ENCODE data around the gene SEMA3C. TPM values are rescaled to one million over a fixed set of nuclear protein-coding genes. Genes with fewer than 3 reads are reported as not detected.

SEMA3C gene
- total RNA-seq, 1 experiment from 2014 or later: 13.3 TPM

DNA sequence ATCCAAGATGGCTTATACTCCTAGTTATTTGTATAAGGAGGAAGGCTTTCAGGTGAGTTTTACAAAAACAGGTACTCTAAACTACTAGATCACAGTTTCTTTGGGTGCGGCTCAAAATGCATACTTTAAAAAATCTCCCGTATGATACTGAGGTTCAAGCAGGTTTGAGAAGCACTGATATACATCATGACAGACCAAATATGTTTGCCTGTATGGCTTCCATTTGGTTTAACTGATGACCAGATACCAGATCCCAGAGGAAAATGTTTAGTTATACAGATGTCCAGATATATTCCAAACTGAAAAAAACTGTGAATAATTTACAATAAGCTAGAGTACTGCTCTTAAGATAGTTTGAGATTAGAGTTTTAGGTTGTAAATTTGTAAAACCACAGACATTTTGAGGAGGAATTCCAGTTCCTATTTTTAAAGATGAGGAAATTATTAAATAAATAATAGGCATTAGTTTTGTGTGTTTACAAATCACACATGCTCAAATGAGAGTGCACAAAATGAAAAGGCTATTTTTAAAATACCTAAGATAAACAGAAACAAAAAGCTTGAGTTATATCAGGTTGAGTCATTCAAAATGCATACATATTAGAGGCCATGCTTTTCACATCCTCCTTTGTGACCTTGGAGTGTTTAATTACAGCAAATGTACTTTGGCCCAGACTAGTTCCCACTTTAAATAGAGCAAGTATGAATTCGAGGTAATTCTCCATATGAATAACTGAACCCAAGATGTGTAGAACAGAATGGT lies 60.5 kb downstream of the SEMA3C start:
- H3K4me3 ChIP-seq (ENCODE audit: low read depth, low read length, poor library complexity, severe bottlenecking): no peak overlapping the region
- BruUV-seq (replicated peaks): no TSS peak
- H3K9me3 ChIP-seq (ENCODE audit: low read depth, low read length, poor library complexity, severe bottlenecking): no peaks in the 10 kb centered on the region
- intact Hi-C loops (cut with micrococcal nuclease; ENCODE audit: unreplicated experiment): no loop called here
- H3K4me1 ChIP-seq (ENCODE audit: insufficient read depth, low read length, poor library complexity, severe bottlenecking): no peaks in the 10 kb centered on the region
- no peaks in the 10 kb centered on the region for H3K27me3 ChIP-seq (replicated peaks; ENCODE audit: insufficient read depth, low read depth, low read length, poor library complexity)
- H3K27ac ChIP-seq (ENCODE audit: low read depth, low read length, poor library complexity, severe bottlenecking): no peak overlapping the region
- ChIA-PET CTCF (no interaction called here), POLR2A (ENCODE audit: low non-redundant PET) (no interaction called here)
- no peak for DNase-seq (ENCODE audit: low spot score)
- no peak for TF ChIP-seq CTCF (conservative IDR thresholded peaks at IDR 0.05; ENCODE audit: low read depth, low read length)
- no peak for TF ChIP-seq EZH2 (IDR thresholded peaks at IDR 0.05; ENCODE audit: borderline replicate concordance, low read depth, low read length, poor library complexity, severe bottlenecking)
- no peaks in the 10 kb centered on the region for H3K36me3 ChIP-seq (ENCODE audit: insufficient read depth, low read length, poor library complexity, severe bottlenecking)

DNA sequence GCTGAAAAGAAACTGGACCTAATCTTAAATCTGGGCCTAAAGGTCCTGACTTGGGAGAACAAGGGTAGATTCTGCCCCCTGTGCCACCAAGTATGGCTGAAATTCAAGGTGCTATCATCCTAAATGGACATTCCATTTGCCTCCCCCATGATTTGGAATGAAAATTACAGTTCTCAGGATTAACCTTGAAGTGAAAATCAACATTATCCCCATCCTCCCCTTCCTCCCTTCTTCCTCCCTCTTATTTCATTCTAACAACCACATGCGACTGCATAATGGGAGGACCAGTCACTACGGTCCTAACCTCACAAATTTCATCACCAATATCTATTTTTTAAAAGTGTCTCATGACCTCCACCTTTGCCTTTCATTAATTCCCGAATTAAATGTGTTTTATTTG lies 62.1 kb downstream of the SEMA3C start:
- Histone ChIP-seq H3K36me3 (ENCODE audit: insufficient read depth, low read length, poor library complexity, severe bottlenecking) (no peaks in the 10 kb centered on the region), H3K27ac (ENCODE audit: low read depth, low read length, poor library complexity, severe bottlenecking) (no peak overlapping the region), H3K9me3 (ENCODE audit: low read depth, low read length, poor library complexity, severe bottlenecking) (no peaks in the 10 kb centered on the region), H3K27me3 (replicated peaks; ENCODE audit: insufficient read depth, low read depth, low read length, poor library complexity) (no peaks in the 10 kb centered on the region), H3K4me1 (ENCODE audit: insufficient read depth, low read length, poor library complexity, severe bottlenecking) (no peaks in the 10 kb centered on the region), H3K4me3 (ENCODE audit: low read depth, low read length, poor library complexity, severe bottlenecking) (no peak overlapping the region)
- BruUV-seq (replicated peaks): no TSS peak
- ChIA-PET CTCF (no interaction called here), POLR2A (ENCODE audit: low non-redundant PET) (no interaction called here)
- intact Hi-C loops (cut with micrococcal nuclease; ENCODE audit: unreplicated experiment): no loop called here
- DNase-seq (ENCODE audit: low spot score): no peak
- TF ChIP-seq CTCF (conservative IDR thresholded peaks at IDR 0.05; ENCODE audit: low read depth, low read length) (no peak), EZH2 (IDR thresholded peaks at IDR 0.05; ENCODE audit: borderline replicate concordance, low read depth, low read length, poor library complexity, severe bottlenecking) (no peak)

- BruUV-seq (replicated peaks): no TSS peak
- CTCF ChIA-PET: no interaction called here
- POLR2A ChIA-PET (ENCODE audit: low non-redundant PET): no interaction called here
- H3K27me3 ChIP-seq (replicated peaks; ENCODE audit: insufficient read depth, low read depth, low read length, poor library complexity): no peaks in the 10 kb centered on the region
- no peak overlapping the region for H3K27ac ChIP-seq (ENCODE audit: low read depth, low read length, poor library complexity, severe bottlenecking)
- no peaks in the 10 kb centered on the region for H3K9me3 ChIP-seq (ENCODE audit: low read depth, low read length, poor library complexity, severe bottlenecking)
- H3K4me1 ChIP-seq (ENCODE audit: insufficient read depth, low read length, poor library complexity, severe bottlenecking): peaks cover 14% of the 10 kb centered on the region
- TF ChIP-seq CTCF (conservative IDR thresholded peaks at IDR 0.05; ENCODE audit: low read depth, low read length) (no peak), EZH2 (IDR thresholded peaks at IDR 0.05; ENCODE audit: borderline replicate concordance, low read depth, low read length, poor library complexity, severe bottlenecking) (no peak)
- no peak for DNase-seq (ENCODE audit: low spot score)
- H3K36me3 ChIP-seq (ENCODE audit: insufficient read depth, low read length, poor library complexity, severe bottlenecking): no peaks in the 10 kb centered on the region
- H3K4me3 ChIP-seq (ENCODE audit: low read depth, low read length, poor library complexity, severe bottlenecking): no peak overlapping the region
- intact Hi-C loops (cut with micrococcal nuclease; ENCODE audit: unreplicated experiment): no loop called here
Measured at GRCh38 chr7:80851896-80852476, 66.9 kb downstream of the SEMA3C start.

Measured in A673 (cell line).